Erythroblast (primary cell): Measurements from ENCODE around the gene TSC1.

Experiments used
- GATA1 ChIP-seq: IDR thresholded peaks from 2 replicates; pipeline ENCODE4 v1.6.1; 2011; ENCODE audit warnings: low read depth, mild to moderate bottlenecking, control low read depth, low read length, moderate library complexity
- POLR2A ChIP-seq: IDR thresholded peaks from 2 replicates; pipeline ENCODE4 v1.6.1; 2011; ENCODE audit warnings: mild to moderate bottlenecking, low read length

GRCh38 chr9:132975961-132976360 lies 31.5 kb upstream of the TSC1 start:
- no peak for TF ChIP-seq POLR2A
- TF ChIP-seq GATA1: no peak
